Kidney glomerular epithelial cell (primary cell): ENCODE results near the gene SLC8A1.
"Not testable (repeated sequence)": the region's sequence is repeated elsewhere in the genome, so short reads cannot be mapped to it uniquely, and the experiment has no call there.

Experiments used
- DNase-seq: peaks from one replicate; lab custom pipeline; 2025; lab: John Stamatoyannopoulos, UW

SLC8A1 gene

DNA sequence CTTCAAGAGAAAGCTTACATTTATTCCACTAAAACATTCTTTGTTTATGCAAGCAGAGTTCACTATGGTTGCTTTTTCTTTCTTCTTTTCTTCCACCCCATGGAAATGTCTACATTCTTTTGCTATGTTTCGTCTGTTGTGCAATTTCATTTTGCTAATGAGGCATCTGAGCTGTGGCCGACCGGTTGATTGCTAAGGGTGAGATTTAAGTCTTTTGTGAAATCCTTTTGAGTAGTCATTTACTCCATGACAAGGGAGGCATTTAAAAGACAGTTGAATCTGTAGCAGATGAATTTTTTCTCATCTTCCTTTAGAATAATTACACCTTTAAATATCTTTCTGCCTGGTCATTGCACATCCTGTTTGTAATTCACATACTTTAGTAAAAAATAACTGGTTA is 348.7 kb downstream of the SLC8A1 start:
- DNase-seq, result peak; percentile 84

DNA sequence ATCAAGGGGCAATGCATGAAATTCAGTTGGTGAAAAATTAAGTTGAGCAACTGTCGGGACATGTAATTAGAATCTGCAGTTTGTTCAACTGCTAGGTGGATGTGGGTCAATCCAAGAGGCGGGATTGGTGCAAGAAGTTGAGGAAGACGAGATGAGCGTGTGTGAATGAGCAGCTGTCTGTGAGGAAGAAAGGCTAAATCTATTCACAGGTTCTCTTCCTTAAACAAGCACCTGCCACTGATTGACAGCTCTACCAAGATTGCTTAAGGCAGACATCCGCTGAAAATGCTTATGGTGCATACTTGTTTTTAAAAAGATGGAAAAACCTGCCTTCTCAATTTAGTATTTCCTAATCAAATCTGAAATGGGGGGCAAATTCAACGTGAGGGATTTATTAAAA is 349.4 kb downstream of the SLC8A1 start:
- no peak for DNase-seq

DNA sequence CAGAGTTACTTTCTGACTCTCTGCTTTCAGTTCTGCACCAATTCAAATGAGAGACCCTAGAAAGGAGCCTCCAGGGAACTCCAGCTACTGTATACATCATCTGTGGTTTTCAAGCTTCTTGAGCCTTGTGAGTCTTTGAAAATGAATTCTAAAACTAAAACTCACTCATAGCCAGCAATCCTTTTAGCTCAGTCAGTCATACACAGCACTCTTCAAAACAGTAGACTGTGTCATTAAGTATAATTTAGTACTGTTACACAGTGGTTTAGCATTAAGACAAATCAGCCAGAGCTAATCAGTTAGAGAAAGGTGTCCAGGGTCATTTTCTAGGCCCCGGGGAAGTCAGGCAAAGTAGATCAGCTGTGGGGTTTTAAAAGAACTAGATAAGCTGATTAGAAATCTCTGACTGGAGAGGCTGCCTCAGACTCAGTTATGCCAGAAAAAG is 350.7 kb downstream of the SLC8A1 start:
- peak; percentile 81 for DNase-seq

DNA sequence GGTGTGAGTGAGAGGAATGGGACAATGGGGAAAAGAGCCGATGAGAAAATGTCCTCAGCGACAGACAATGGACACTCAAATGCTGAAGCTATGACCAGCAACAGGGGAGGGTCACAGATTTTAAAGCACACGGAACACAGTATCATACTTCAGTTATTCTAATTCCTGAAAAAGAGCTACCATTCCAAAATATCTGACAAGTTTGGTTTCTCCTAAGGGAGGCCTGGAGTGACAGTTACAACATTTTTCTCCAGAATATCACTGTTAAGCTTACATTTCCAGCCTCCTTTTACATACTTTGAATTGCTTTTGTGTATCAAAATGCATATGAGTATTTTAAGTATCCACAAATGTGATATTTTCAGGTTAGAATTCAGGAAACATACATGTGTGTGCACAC is 351.2 kb downstream of the SLC8A1 start:
- DNase-seq, result no peak

DNA sequence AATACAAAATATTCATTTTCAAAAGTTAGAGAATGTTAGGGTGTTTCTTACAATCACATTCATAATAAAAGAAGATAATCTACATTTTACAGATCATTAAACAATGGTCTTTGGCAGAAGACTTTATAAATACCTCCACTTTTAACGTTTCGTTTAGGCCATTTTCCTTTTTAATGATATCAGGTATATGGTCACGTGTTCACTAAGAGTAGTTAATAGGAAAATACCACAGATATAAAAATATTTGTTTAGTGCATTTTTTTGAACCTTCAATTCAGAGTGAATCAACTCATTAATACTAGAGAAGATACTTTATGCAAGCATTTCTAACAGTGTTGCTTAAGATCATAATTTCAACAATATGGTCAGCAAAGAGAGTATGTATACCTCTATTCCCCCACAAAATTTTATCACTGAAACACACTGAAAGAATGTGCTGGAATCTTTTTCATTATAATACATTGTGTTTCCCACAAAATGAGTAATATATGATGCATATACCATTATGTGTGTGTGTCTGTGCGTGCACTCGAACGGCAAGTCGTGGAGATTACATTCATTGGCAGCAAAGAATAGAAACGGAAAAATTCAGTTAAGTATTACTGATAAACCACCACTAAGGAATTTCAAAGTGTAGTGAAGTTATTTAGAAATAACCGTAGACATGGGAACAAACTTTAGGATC is 353.0 kb downstream of the SLC8A1 start:
- no peak for DNase-seq

DNA sequence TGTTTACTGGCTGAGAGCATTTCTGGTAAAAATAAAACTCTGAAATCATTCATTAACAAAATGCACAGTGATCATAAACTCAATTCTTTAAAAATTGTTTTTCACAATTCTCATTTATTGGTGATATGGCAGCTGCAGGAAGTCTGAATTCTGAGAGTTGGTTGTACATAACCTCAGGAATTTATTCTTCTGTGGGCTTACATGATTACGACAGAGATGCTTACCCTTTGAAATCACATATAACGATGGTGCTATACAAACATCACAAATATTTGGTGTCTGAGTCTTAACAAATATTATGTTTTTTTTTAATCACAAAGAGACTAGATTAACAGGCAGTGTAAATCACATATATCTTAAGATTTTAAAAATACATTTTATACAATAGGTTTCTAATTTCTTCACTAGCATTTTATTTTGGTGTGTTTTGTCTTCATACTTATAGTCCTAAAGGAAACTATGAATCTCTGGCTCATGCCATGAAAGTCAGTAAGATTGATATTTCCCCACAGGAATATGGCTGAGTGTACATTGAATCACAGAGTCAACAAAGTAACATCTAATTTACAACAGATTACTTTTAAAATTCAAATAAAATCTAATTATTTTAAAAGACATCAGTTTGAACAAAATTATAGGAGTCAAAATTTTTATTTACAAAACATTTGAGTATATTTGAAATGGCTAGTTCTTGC is 354.1 kb downstream of the SLC8A1 start:
- DNase-seq, result no peak

DNA sequence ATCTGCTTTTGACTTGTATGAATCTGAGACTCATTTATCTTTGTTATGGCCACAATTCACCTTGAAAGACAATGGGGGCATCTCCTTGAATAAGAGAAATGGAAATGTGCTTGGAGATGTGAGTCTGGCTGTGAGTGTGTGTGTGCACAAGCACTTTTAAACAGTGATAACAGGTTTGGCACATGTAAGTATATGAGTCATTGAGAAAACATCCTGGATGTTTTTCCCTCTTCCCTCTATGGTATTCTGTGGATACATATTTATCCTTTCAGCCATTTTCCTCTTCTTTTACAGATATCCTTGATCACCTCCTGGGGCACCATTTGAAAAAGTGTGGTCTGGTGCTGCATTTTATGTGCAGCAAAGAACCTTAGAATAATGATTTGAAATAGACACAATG is 355.5 kb downstream of the SLC8A1 start:
- no peak for DNase-seq

DNA sequence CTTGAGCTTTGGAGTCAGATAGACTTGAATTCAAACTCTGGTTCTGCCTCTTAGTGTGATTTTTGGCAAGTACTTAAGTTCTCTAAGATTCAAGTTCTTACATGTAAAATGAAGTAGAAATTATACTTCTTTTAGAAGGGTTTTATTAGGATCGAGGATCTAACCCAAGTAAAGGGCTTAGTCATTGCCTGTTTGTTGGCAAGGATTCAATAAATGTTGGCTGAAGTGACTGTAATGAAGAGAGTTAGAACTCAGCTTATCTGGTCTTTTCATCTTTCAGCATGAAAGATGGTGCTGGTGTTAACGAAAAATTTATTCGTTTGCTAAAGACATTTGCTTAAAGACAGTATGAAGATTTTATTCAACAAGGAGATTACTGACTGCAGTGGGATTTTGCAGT is 356.9 kb downstream of the SLC8A1 start:
- peak; percentile 20 for DNase-seq

DNA sequence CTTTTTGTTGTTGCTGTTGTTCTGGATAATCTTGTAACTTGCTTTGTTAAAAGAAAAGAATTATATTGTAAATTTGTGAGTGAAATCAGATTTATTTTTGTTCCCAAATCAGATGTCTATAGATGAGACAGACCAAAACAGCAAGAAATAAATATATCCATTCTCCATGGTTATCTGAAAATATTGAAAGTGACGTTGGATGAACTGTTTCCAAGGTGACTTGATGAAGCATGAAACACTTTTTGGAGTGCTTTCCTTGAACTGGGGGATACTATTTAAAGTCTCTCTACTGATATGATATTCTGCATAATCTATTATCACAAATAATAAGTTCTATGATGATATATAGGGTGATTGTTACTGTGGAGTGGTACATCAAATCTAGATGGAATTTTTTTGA is 357.4 kb downstream of the SLC8A1 start:
- no peak for DNase-seq

DNA sequence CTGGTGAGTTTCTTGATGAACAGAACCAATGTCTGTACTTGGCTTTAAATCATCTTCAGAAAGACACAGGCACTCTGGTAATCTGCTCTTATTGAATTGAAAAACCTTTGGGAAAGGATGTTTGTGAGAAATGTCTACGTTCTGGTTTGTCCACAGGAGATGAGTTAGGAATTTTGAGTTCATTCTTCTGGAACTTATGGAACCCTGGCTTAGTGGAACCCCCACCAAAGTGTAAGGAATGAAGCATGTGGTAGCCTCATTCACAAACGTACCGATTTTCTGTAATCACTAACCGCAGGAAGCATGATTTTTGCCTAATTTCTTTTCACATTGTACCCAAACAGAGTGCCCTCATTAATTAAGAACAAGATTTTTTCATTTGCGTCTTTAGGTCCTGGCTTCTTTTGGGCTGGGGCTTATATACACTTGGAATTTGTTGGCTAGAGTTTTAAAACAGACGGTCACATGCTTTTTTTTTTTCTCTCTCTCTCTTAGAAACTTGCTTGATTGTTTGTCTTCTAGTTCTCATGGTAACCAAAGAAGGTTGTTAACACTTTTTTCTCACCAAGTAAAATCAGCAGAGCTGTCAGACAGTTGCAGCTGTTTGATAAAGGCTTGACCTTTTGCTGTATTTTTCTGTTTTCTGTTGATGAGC is 358.7 kb downstream of the SLC8A1 start:
- no peak for DNase-seq

DNA sequence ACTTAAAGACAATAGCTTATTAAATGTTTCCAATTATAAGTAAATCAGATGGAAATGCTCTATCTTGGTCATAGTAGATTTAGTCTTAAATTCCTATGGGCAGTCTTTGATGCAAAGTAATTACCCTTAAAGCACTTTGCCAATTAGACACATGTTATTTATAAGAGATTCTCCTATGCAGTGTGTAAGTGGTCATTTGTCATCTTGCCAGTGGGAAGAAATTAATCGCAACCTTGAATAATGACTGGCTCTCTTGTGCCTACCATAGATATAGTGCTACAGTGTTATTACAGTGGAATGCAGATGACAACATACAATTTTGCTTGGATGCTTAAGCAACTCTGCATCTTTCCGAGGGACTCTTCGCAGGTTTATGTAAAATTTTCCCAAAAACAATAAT is 361.8 kb downstream of the SLC8A1 start:
- DNase-seq, result no peak

DNA sequence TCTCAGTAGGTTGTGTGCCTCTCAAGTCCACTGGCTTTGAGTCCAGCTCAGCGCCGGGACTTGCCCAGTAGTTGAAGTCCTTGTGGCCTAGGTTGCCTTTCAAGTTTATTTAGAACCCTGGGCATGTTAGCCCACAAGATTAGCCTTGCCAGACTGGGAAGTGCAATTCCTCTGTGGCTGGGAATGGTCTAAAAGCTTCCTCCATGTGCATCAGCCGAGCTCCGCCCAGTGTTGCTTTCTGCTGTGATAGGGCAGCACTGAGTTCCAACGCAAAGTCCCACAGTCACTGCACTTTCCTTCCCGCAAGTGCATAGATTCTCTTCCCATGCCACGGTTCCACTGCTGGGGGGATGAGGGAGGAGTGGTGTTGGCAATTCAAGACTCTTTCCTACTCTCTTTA is 364.0 kb downstream of the SLC8A1 start:
- no peak for DNase-seq

DNA sequence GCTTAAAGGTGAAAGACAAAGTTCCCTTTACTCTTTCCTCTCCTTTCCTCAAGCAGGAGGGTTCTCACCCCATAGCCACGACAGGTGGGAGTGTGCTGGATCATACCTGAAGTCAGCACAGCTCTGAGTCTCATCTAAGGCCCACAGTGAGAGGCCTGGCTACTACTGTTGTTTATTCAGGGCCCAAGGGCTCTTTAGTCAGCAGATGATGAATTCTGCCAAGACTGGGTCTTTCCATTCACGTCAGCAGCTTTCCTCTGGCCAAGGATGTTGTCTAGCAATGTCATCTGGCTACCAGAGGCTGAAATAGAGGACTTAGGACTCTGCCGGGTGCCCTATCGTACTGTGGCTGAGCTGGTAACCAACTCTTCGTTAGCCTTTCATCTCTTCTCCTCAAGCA is 364.5 kb downstream of the SLC8A1 start:
- no peak for DNase-seq

DNA sequence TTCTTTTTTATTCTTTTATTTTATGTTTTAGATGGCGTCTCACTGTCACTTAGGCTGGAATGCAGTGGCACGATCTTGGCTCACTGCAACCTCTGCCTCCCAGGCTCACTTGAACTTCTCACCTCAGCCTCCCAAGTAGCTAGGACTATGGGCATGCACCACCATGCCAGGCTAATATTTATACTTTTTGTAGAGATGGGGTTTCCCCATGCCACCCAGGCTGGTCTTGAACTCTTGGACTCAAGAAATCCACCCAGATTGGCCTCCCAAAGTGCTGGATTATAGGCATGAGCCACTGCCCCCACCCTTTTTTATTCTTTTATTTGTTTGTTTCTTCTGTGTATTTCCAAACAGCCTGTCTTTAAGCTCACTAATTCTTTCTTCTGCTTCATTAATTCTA is 366.1 kb downstream of the SLC8A1 start:
- no peak for DNase-seq

DNA sequence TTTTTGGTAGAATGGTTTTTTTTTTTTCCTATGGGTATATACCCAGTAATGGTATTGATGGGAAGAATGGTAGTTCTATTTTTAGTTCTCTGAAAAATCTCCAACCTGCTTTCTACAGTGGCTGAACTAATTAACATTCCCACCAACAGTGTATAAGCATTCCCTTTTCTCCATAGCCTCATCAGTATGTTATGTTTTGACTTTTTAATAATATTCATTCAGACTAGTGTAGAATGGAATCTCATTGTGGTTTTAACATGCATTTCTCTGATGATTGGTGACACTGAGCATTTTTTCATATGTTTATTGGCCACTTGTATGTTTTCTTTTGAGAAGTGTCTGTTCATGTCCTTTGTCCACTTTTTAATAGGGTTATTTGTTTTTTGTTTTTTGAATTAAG is 378.6 kb downstream of the SLC8A1 start:
- not testable (repeated sequence) for DNase-seq

DNA sequence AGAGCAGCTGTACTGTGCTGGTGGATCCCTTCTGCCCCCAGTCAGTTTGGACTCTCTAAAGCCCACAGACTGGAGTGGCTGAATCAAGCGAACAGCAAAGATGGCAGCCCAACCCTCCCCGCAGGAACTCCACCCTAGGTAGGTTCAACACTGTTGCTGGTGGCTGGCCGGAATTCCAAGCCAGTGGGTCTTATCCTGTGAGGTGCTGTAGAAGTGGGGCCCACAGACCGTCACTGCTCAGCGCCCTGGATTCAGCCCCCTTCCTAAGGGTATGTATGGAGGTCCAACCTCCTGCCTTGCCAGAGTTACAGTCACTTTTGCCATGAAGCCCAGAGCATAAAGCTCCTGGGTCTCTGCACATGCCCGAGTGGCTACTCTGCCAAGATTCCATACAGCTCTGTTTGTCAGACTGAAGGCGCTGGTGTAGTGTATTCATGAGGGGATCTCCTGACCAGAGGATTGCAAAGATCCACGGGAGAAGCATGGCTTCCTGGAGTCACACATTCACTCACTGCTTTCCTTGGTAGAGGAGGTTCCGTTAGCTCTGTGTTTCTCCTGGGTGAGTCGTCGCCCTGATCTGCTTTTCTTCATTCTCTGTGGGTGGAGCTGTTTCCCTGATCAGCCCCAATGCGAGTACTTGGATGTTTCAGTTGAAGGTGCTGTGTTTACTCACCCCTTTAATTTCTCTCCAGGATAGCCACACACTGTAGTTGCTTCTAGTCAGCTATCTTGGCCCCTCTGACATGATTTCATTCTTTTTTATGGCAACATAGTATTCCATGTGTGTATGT is 379.3 kb downstream of the SLC8A1 start:
- DNase-seq, result no peak

DNA sequence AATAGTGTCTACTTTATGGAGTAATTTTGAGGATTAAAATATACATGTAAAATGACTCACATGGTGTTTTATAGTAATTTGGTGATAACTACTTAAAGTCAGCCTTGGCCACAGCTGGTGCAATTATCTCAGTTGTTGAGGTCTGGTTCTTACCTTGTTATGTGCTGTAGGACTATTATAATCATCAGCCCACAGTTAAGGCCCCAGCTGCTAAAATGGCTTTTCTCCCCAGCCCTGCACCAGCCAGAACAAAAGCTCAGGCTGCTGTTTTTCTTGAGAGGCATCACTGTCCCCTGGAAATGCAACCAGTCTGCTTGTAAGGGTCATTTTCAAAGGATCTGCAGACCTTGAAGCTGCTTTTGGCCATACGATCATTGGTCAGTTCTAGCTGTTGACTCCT is 389.5 kb downstream of the SLC8A1 start:
- DNase-seq, result no peak

DNA sequence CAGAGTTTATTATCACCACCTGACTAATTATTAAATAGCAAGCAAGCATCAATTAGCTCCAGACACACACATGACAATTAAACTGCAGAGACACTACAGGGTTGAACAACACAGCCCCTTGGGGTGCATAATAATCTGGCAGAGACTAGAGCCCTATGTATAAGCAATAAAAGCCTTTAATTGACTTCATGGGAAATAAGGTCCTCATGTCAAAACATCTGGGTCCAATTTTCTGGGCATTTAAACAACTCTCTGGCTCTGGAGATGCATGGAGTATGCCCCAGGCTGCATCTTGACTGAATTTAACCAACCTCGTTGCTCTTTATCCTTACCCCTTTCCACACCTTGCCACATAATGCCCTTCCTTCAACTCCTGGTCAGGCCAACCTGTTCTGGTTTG is 402.1 kb downstream of the SLC8A1 start:
- DNase-seq, result no peak

DNA sequence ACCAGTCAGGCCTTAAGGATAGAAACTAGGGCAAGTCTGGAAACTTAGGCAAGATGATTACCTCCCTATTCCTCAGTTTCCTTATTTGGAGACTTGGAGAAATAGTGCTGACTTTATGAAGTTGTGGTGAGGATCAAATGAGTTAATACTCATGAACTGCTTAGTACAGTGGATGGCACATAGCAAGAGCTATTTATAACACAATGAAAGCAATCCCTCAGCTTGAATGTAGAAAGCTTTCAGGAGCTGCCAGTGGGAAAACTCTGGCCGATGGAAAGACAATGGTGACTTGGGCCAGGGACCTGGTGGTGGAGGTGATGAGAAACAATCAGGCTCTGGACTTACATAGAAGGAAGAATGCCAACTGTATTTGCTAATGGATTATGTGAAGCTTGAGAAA is 403.4 kb downstream of the SLC8A1 start:
- DNase-seq, result no peak

DNA sequence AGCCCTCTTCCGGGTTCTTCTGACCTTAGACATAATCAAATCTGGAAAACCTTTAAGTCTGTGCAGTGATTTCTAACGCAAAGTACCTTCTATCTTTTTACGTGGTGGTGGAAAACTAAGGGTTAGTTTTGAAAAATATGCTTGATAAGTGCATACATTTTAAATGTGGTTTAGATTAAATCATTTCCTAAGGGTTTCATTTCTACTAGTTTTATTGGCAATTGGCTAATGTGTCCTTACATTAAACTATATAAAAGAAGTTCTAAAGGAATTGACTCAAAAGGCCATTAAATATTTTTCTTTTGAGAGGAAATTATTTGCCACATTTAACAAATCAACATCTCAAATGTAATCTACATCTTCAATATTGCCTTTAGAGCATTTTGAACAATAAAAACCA is 404.5 kb downstream of the SLC8A1 start:
- no peak for DNase-seq
